Upper lobe of right lung (tissue), 1 donor: ENCODE measurements around the gene OXER1. TPM values are rescaled to one million over a fixed set of nuclear protein-coding genes. Genes with fewer than 3 reads are reported as not detected.
A peak's percentile ranks its signal among the peaks of the same experiment; 100 is the strongest.

Experiments used
- ATAC-seq: fragments of 200-7000 bp; cut with Tn5 transposase; one replicate; pipeline ENCODE4 v1.9.1; 2020; ENCODE audit warnings: mild to moderate bottlenecking, moderate library complexity
- DNase-seq: peaks from one replicate; pipeline ENCODE4 v3.0.0-alpha.2; 2020
- H3K27ac ChIP-seq: fragments of 200-600 bp; one replicate; pipeline ENCODE4 v1.8.0; 2022
- H3K27me3 ChIP-seq: fragments of 200-600 bp; one replicate; pipeline ENCODE4 v1.8.0; 2022; ENCODE audit warnings: mild to moderate bottlenecking
- H3K36me3 ChIP-seq: fragments of 200-600 bp; one replicate; pipeline ENCODE4 v1.8.0; 2022
- H3K4me1 ChIP-seq: fragments of 200-600 bp; one replicate; pipeline ENCODE4 v1.8.0; 2022
- H3K4me3 ChIP-seq: fragments of 200-600 bp; one replicate; pipeline ENCODE4 v1.8.0; 2022; ENCODE audit warnings: mild to moderate bottlenecking
- H3K9me3 ChIP-seq: fragments of 200-600 bp; one replicate; pipeline ENCODE4 v1.8.0; 2022
- intact Hi-C: fragments of 100-400 bp; cut with DNase I; formaldehyde crosslinking; loops from one replicate; pipeline ENCODE4 v1.11.0; 2022
- long read RNA-seq: library from polyadenylated mRNA; unstranded; transcript quantifications from one replicate; pipeline ENCODE4 v2.0.0, GENCODE V29; 2021
- total RNA-seq: library from RNA; stranded (reverse); fragmentation: NEBNext Ultra II Directional; extraction: Animal tissue kit (Norgen Biotek cat#: 25700); gene quantifications from one replicate; pipeline ENCODE4 v1.2.1, GENCODE V29; 2021
- TF ChIP-seq, protein P1 (sequence below): fragments of 200-600 bp; IDR thresholded peaks from one replicate; pipeline ENCODE4 v1.8.0; 2022; ENCODE audit warnings: antibody characterized with exemption
- donor health status: DM: no; HTN: yes; CAD: no; lungs with severe emphysema.

Gene OXER1, protein sequence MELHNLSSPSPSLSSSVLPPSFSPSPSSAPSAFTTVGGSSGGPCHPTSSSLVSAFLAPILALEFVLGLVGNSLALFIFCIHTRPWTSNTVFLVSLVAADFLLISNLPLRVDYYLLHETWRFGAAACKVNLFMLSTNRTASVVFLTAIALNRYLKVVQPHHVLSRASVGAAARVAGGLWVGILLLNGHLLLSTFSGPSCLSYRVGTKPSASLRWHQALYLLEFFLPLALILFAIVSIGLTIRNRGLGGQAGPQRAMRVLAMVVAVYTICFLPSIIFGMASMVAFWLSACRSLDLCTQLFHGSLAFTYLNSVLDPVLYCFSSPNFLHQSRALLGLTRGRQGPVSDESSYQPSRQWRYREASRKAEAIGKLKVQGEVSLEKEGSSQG
- total RNA-seq: 1.1 TPM
- long read RNA-seq, partial matches to known transcripts: 0 of 2 reads
- long read RNA-seq, other reads (novel, unspliced or antisense): 0 of 2 reads

DNA sequence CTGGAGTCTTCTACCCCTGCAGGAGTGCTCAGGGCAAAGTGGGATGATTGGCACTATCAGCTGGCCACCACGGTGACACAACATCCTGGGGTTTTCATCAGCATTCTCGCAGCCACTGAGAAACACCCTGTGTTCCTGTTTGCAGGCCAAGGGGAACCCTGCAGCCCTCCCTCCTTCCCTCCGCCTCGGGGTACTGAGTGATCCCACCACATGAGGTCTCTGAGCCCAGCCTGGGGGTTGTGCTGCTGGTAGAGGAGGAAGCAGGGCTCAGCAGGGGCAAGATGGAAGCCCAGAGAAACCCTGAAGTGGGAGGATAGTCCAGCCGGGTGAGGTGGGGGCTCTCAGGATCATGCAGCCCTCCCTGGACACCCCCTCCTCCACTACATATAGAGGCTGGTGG, at the start of gene OXER1:
TSS of gene OXER1 (minus strand) at position 40 of the 400 bp plus-strand sequence. CDS start 73 bp downstream, outside the sequence.
- ATAC-seq (peak; percentile 45), DNase-seq (no peak)
- no peaks in the 10 kb centered on the region for H3K36me3 ChIP-seq
- intact Hi-C loops: no loop called here
- H3K27ac ChIP-seq: no peak within 1 kb of the TSS
- H3K4me1 ChIP-seq: no peaks in the 10 kb centered on the region
- no peaks in the 10 kb centered on the region for H3K9me3 ChIP-seq
- TF ChIP-seq, protein P1, sequence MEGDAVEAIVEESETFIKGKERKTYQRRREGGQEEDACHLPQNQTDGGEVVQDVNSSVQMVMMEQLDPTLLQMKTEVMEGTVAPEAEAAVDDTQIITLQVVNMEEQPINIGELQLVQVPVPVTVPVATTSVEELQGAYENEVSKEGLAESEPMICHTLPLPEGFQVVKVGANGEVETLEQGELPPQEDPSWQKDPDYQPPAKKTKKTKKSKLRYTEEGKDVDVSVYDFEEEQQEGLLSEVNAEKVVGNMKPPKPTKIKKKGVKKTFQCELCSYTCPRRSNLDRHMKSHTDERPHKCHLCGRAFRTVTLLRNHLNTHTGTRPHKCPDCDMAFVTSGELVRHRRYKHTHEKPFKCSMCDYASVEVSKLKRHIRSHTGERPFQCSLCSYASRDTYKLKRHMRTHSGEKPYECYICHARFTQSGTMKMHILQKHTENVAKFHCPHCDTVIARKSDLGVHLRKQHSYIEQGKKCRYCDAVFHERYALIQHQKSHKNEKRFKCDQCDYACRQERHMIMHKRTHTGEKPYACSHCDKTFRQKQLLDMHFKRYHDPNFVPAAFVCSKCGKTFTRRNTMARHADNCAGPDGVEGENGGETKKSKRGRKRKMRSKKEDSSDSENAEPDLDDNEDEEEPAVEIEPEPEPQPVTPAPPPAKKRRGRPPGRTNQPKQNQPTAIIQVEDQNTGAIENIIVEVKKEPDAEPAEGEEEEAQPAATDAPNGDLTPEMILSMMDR: no peak
- H3K27me3 ChIP-seq: no peaks in the 10 kb centered on the region
- H3K4me3 ChIP-seq: no peak within 1 kb of the TSS

DNA sequence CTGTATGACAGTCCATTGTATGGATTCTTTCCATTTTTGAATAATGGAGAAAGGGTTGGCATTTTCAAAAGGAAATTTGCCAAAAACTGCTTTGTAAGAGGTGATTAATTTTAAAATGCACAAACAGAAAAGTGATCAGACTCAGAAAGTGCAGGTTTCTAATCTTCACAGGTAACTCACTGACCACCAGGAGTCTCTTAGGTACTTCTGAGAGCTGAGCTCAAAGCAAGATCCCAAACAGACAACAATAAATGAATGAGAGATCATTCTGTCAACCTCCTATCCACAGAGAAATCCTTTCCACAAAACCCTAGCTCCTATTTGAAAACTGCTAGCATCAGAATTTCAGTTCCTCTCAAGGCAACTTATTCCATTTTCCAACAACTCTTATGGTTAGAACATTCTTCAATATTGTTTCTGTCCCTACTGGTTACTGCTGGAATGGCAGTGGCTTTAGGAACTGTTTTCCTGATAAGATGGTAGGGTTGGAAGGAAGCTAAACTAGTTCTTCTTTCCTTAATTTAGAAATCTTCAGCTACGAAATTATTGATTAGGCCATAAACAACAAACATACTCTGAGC, 49.1 kb upstream of the OXER1 start:
- H3K4me3 ChIP-seq: no peak overlapping the region
- peaks cover 20% of the 10 kb centered on the region for H3K4me1 ChIP-seq
- ATAC-seq (no peak), DNase-seq (no peak)
- H3K27ac ChIP-seq: no peak overlapping the region
- no peaks in the 10 kb centered on the region for H3K36me3 ChIP-seq
- no peaks in the 10 kb centered on the region for H3K9me3 ChIP-seq
- intact Hi-C loops: no loop called here
- H3K27me3 ChIP-seq: no peaks in the 10 kb centered on the region
- TF ChIP-seq, protein P1: peak; percentile 66

DNA sequence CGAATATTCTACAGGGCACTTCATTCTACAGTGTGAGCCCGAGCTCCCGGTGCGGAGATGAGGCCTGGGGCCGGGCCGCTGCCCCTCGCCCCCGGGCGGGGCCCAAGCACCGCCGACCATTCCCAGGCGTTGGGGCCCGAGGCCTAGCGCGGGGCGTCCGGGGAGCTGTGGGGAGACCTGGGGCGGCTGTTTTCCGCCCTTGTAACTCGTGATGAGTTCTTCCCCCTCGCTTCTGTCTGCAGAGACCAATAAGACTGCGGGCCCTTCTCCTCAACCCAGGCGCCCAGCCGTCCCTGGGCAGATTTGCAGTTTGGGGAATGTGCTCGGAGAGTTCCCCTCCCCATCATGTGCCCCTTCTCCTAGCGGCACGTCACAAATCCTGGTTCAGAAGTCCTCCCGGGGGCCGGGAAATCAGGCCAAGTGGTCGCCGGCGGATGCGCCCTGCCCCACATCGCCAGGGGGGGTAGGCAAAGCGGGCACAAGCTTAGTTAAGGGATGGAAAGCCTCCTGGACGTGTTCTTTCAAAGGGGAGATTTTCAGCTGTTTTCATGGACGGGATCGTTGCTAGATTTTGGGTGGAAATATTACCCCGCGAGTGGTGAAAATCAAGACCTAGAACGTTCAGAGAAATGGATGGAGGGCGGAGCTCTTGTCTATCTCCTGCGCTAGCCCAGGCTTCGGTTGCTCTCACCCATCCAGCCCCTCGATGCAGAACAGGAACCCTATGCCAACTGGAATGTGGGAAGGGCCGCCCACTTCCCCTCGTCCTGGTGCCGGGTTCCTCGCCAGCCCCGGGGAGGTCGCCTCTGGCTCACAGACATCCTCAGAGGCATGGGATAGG, 47.3 kb upstream of the OXER1 start:
- no peaks in the 10 kb centered on the region for H3K9me3 ChIP-seq
- H3K4me1 ChIP-seq: peaks cover 20% of the 10 kb centered on the region
- H3K27ac ChIP-seq: peak overlapping the region; percentile 100
- intact Hi-C loops: no loop called here
- ATAC-seq (peak; percentile 7), DNase-seq (peak; percentile 75)
- TF ChIP-seq, protein P1: peak; percentile 3
- no peaks in the 10 kb centered on the region for H3K27me3 ChIP-seq
- H3K4me3 ChIP-seq: peak overlapping the region; percentile 73
- H3K36me3 ChIP-seq: no peaks in the 10 kb centered on the region

DNA sequence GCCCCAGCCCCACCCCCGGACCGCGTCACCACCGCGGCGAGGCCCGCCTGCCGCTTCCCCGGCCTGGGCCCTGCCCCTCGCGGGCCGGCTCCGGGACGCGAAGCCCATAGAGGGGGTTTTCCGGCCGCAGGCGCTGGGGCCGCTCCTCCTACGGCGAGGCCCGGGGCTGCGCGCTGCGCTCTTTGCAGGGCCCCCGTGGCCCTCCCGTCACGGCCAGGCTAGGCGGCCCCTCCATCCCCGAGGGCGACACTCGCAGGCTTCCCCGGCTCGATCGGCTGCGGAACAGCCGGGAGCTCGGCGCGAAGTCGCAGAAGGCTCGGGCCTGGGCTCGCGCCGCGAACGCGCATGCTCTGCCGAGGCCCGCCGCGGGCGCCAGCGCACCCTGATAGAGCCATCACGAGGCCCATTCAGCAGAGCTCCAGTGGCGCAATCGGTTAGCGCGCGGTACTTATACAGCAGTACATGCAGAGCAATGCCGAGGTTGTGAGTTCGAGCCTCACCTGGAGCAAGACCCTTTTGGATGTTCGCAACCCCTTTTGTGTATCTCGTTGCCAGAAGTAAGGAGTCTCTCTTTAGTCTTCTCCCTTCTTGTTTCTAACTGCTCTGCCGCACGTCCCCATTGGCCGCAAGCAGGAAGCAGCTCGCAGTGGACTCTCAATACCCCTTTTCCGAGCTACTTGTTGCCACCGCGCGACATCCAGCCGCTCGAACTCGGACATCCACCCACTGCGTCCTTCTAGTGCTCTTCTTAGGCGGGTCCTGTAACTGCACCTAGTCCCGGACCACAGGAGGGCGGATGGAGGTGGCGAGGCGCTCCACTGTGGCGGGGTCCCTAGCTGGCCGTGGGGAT, 46.4 kb upstream of the OXER1 start:
- H3K27me3 ChIP-seq: no peaks in the 10 kb centered on the region
- peak overlapping the region; percentile 100 for H3K27ac ChIP-seq
- ATAC-seq (peak; percentile 93), DNase-seq (peak; percentile 97)
- peak overlapping the region; percentile 73 for H3K4me3 ChIP-seq
- intact Hi-C loops: no loop called here
- TF ChIP-seq, protein P1: peak; percentile 13
- peaks cover 20% of the 10 kb centered on the region for H3K4me1 ChIP-seq
- no peaks in the 10 kb centered on the region for H3K9me3 ChIP-seq
- H3K36me3 ChIP-seq: no peaks in the 10 kb centered on the region

DNA sequence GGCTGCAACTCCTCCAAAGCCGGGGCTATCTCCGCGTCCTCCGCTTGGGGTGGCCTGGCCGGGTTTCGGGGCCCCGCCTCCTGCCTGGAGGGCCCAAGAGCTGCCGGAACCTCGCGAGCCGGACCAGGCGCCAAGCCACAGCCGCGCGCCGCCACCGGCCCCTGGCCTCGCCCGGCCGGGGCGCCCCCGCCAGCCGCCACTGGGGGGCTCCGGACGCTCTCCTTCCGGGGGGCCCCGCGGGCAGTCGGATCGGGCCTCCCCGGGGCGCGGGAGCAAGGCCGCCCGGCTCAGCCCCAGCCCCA, 45.8 kb upstream of the OXER1 start:
- DNase-seq: peak; percentile 95
- intact Hi-C loops: no loop called here
- Histone ChIP-seq H3K27me3 (no peaks in the 10 kb centered on the region), H3K9me3 (no peaks in the 10 kb centered on the region), H3K36me3 (no peaks in the 10 kb centered on the region), H3K4me3 (peak overlapping the region; percentile 73), H3K4me1 (peaks cover 20% of the 10 kb centered on the region), H3K27ac (peak overlapping the region; percentile 100)
- TF ChIP-seq, protein P1: peak; percentile 34
- ATAC-seq: peak; percentile 79
